ENCODE data around the gene SSX2. TPM values are rescaled to one million over a fixed set of nuclear protein-coding genes. Genes with fewer than 3 reads are reported as not detected.
"Not testable (repeated sequence)": the region's sequence is repeated elsewhere in the genome, so short reads cannot be mapped to it uniquely, and the experiment has no call there.

The SSX2 gene
- total and polyA plus RNA-seq, 10 of the 15 experiments (the other 5 are each of a cell fraction or from before 2014, with no cell fraction given), result not detected

- DNase-seq (ENCODE audit: low read depth, low spot score); ATAC-seq; H3K9me3 ChIP-seq (replicated peaks; ENCODE audit: control insufficient read depth, insufficient read depth, low read length); H3K4me3 ChIP-seq; POLR2A ChIA-PET; H3K79me2 ChIP-seq (ENCODE audit: control insufficient read depth, insufficient read depth, low read length); H3K4me2 ChIP-seq (ENCODE audit: control insufficient read depth, insufficient read depth); H3K36me3 ChIP-seq (ENCODE audit: control insufficient read depth in 2 of 2, insufficient read depth in 2 of 2, low read length in 1 of 2); RAD21 ChIA-PET (ENCODE audit: unreplicated experiment); H3K9ac ChIP-seq (ENCODE audit: control insufficient read depth, insufficient read depth, low read length); H3K27ac ChIP-seq (ENCODE audit: control insufficient read depth, insufficient read depth); H3K27me3 ChIP-seq (replicated peaks in 1 of 2; ENCODE audit: control insufficient read depth in 2 of 2, insufficient read depth in 2 of 2, low read length in 1 of 2); FAIRE-seq; H4K20me1 ChIP-seq (ENCODE audit: control insufficient read depth, insufficient read depth); in situ Hi-C loops (cut with MboI); CTCF ChIA-PET; BruUV-seq (replicated peaks); H2AFZ ChIP-seq (ENCODE audit: control insufficient read depth, low read depth, low read length); intact Hi-C loops (cut with micrococcal nuclease; ENCODE audit: unreplicated experiment); H3K4me1 ChIP-seq (ENCODE audit: control insufficient read depth, insufficient read depth, low read length); SMC1A ChIA-PET (ENCODE audit: uncharacterized antibody, unreplicated experiment): not testable (repeated sequence)
- WGBS (ENCODE audit: insufficient coverage, insufficient replicate concordance, low lambda C conversion rate, missing lambda C conversion rate), result 39% methylated on average over 7 of the region's 7 CpGs
These were observed 58.0 kb downstream of the SSX2 start for GRCh38 chrX:52648956-52649355.

Small RNAs within 50 kb of the gene (small RNA-seq; reads per million reads assigned to genes)
- gene AC244505.3 (not detected), gene AC244505.5 (not detected), gene AL450023.3 (not detected), gene RNA5SP504 (not detected)

Other genes with a start within 250 kb of the SSX2 start
Only the 7 nearest of the 8 such genes appear.
- gene XAGE1B, start 190.1 kb downstream of the SSX2 start, total RNA-seq (2014; rRNA removed), result not detected in 2 replicates
- gene XAGE1B, start 190.1 kb downstream of the SSX2 start, total RNA-seq (2014; rRNA removed; fragmentation: Illumina TruSeq; extraction: Trizol), result not detected in 2 replicates
- gene XAGE1B, start 190.1 kb downstream of the SSX2 start, total RNA-seq (2021), result not detected in 2 replicates
- 0.30 TPM in 1 of 2 replicates, not detected in the other for gene XAGE1B, start 190.1 kb downstream of the SSX2 start, polyA plus RNA-seq (2011; rRNA removed)
- not detected in 2 replicates for gene XAGE1B, start 190.1 kb downstream of the SSX2 start, polyA plus RNA-seq (2014; fragmentation: Illumina TruSeq; extraction: Trizol)
- gene XAGE1B, start 190.1 kb downstream of the SSX2 start, polyA plus RNA-seq (2014; fragmentation: Nextera tagmentation; extraction: Ambion mirVana), result not detected
- not detected in 2 replicates for gene XAGE1B, start 190.1 kb downstream of the SSX2 start, polyA plus RNA-seq (2014; rRNA removed)
- gene XAGE1B, start 190.1 kb downstream of the SSX2 start, polyA plus RNA-seq (2016; fragmentation: Nextera tagmentation; extraction: Ambion mirVana), result not detected
- not detected in 2 replicates for gene SSX7, start 52.3 kb downstream of the SSX2 start, total RNA-seq (2014; rRNA removed)
- gene SSX7, start 52.3 kb downstream of the SSX2 start, total RNA-seq (2014; rRNA removed; fragmentation: Illumina TruSeq; extraction: Trizol), result not detected in 2 replicates
- gene SSX7, start 52.3 kb downstream of the SSX2 start, total RNA-seq (2021), result not detected in 2 replicates
- not detected in 2 replicates for gene SSX7, start 52.3 kb downstream of the SSX2 start, polyA plus RNA-seq (2011; rRNA removed)
- gene SSX7, start 52.3 kb downstream of the SSX2 start, polyA plus RNA-seq (2014; fragmentation: Illumina TruSeq; extraction: Trizol), result not detected in 2 replicates
- not detected for gene SSX7, start 52.3 kb downstream of the SSX2 start, polyA plus RNA-seq (2014; fragmentation: Nextera tagmentation; extraction: Ambion mirVana)
- gene SSX7, start 52.3 kb downstream of the SSX2 start, polyA plus RNA-seq (2014; rRNA removed), result not detected in 2 replicates
- gene SSX7, start 52.3 kb downstream of the SSX2 start, polyA plus RNA-seq (2016; fragmentation: Nextera tagmentation; extraction: Ambion mirVana), result not detected
- not detected in 2 replicates for gene SSX2B, start 44.1 kb upstream of the SSX2 start, total RNA-seq (2014; rRNA removed)
- gene SSX2B, start 44.1 kb upstream of the SSX2 start, total RNA-seq (2014; rRNA removed; fragmentation: Illumina TruSeq; extraction: Trizol), result not detected in 2 replicates
- not detected in 2 replicates for gene SSX2B, start 44.1 kb upstream of the SSX2 start, total RNA-seq (2021)
- gene SSX2B, start 44.1 kb upstream of the SSX2 start, polyA plus RNA-seq (2011; rRNA removed), result 0.19 TPM in 1 of 2 replicates, not detected in the other
- gene SSX2B, start 44.1 kb upstream of the SSX2 start, polyA plus RNA-seq (2014; fragmentation: Illumina TruSeq; extraction: Trizol), result not detected in 2 replicates
- not detected for gene SSX2B, start 44.1 kb upstream of the SSX2 start, polyA plus RNA-seq (2014; fragmentation: Nextera tagmentation; extraction: Ambion mirVana)
- gene SSX2B, start 44.1 kb upstream of the SSX2 start, polyA plus RNA-seq (2014; rRNA removed), result not detected in 2 replicates
- gene SSX2B, start 44.1 kb upstream of the SSX2 start, polyA plus RNA-seq (2016; fragmentation: Nextera tagmentation; extraction: Ambion mirVana), result not detected
- gene SPANXN5, start 90.2 kb upstream of the SSX2 start, total RNA-seq (2014; rRNA removed), result not detected in 2 replicates
- not detected in 2 replicates for gene SPANXN5, start 90.2 kb upstream of the SSX2 start, total RNA-seq (2014; rRNA removed; fragmentation: Illumina TruSeq; extraction: Trizol)
- not detected in 2 replicates for gene SPANXN5, start 90.2 kb upstream of the SSX2 start, total RNA-seq (2021)
- gene SPANXN5, start 90.2 kb upstream of the SSX2 start, polyA plus RNA-seq (2011; rRNA removed), result not detected in 2 replicates
- not detected in 2 replicates for gene SPANXN5, start 90.2 kb upstream of the SSX2 start, polyA plus RNA-seq (2014; fragmentation: Illumina TruSeq; extraction: Trizol)
- gene SPANXN5, start 90.2 kb upstream of the SSX2 start, polyA plus RNA-seq (2014; fragmentation: Nextera tagmentation; extraction: Ambion mirVana), result not detected
- not detected in 2 replicates for gene SPANXN5, start 90.2 kb upstream of the SSX2 start, polyA plus RNA-seq (2014; rRNA removed)
- not detected for gene SPANXN5, start 90.2 kb upstream of the SSX2 start, polyA plus RNA-seq (2016; fragmentation: Nextera tagmentation; extraction: Ambion mirVana)
- not detected in 2 replicates for gene XAGE5, start 104.1 kb upstream of the SSX2 start, total RNA-seq (2014; rRNA removed)
- gene XAGE5, start 104.1 kb upstream of the SSX2 start, total RNA-seq (2014; rRNA removed; fragmentation: Illumina TruSeq; extraction: Trizol), result not detected in 2 replicates
- not detected in 2 replicates for gene XAGE5, start 104.1 kb upstream of the SSX2 start, total RNA-seq (2021)
- not detected in 2 replicates for gene XAGE5, start 104.1 kb upstream of the SSX2 start, polyA plus RNA-seq (2011; rRNA removed)
- not detected in 2 replicates for gene XAGE5, start 104.1 kb upstream of the SSX2 start, polyA plus RNA-seq (2014; fragmentation: Illumina TruSeq; extraction: Trizol)
- not detected for gene XAGE5, start 104.1 kb upstream of the SSX2 start, polyA plus RNA-seq (2014; fragmentation: Nextera tagmentation; extraction: Ambion mirVana)
- gene XAGE5, start 104.1 kb upstream of the SSX2 start, polyA plus RNA-seq (2014; rRNA removed), result not detected in 2 replicates
- not detected for gene XAGE5, start 104.1 kb upstream of the SSX2 start, polyA plus RNA-seq (2016; fragmentation: Nextera tagmentation; extraction: Ambion mirVana)
- not detected in 2 replicates for gene XAGE3, start 160.9 kb upstream of the SSX2 start, total RNA-seq (2014; rRNA removed)
- gene XAGE3, start 160.9 kb upstream of the SSX2 start, total RNA-seq (2014; rRNA removed; fragmentation: Illumina TruSeq; extraction: Trizol), result not detected in 2 replicates
- not detected in 2 replicates for gene XAGE3, start 160.9 kb upstream of the SSX2 start, total RNA-seq (2021)
- not detected in 2 replicates for gene XAGE3, start 160.9 kb upstream of the SSX2 start, polyA plus RNA-seq (2011; rRNA removed)
- gene XAGE3, start 160.9 kb upstream of the SSX2 start, polyA plus RNA-seq (2014; fragmentation: Illumina TruSeq; extraction: Trizol), result not detected in 2 replicates
- gene XAGE3, start 160.9 kb upstream of the SSX2 start, polyA plus RNA-seq (2014; fragmentation: Nextera tagmentation; extraction: Ambion mirVana), result not detected
- not detected in 2 replicates for gene XAGE3, start 160.9 kb upstream of the SSX2 start, polyA plus RNA-seq (2014; rRNA removed)
- gene XAGE3, start 160.9 kb upstream of the SSX2 start, polyA plus RNA-seq (2016; fragmentation: Nextera tagmentation; extraction: Ambion mirVana), result not detected
- gene FAM156B, start 190.2 kb upstream of the SSX2 start, total RNA-seq (2014; rRNA removed), result 21.1 and 25.5 TPM in 2 replicates
- gene FAM156B, start 190.2 kb upstream of the SSX2 start, total RNA-seq (2014; rRNA removed; fragmentation: Illumina TruSeq; extraction: Trizol), result 10.5 and 13.8 TPM in 2 replicates
- gene FAM156B, start 190.2 kb upstream of the SSX2 start, total RNA-seq (2021), result 15.8 and 17.0 TPM in 2 replicates
- 12.1 and 23.1 TPM in 2 replicates for gene FAM156B, start 190.2 kb upstream of the SSX2 start, polyA plus RNA-seq (2011; rRNA removed)
- 10.4 and 19.8 TPM in 2 replicates for gene FAM156B, start 190.2 kb upstream of the SSX2 start, polyA plus RNA-seq (2014; fragmentation: Illumina TruSeq; extraction: Trizol)
- gene FAM156B, start 190.2 kb upstream of the SSX2 start, polyA plus RNA-seq (2014; fragmentation: Nextera tagmentation; extraction: Ambion mirVana), result 1 to 10 TPM in 1 of 2 experiments, under 1 TPM in 1; 0.53 to 2.4 TPM
- 27.9 and 33.0 TPM in 2 replicates for gene FAM156B, start 190.2 kb upstream of the SSX2 start, polyA plus RNA-seq (2014; rRNA removed)
- 10 to 100 TPM; 12.9 to 16.6 TPM for gene FAM156B, start 190.2 kb upstream of the SSX2 start, polyA plus RNA-seq (2016; fragmentation: Nextera tagmentation; extraction: Ambion mirVana)